KMS-11 (cell line): ENCODE results near the gene C1orf35.

Experiments
- H2AFZ ChIP-seq: fragments of 200-600 bp; sonication (generic); 2 replicates; pipeline ENCODE4 v1.6.1; 2016; ENCODE audit warnings: antibody characterized with exemption, mixed run types, low read depth
- H3K27ac ChIP-seq: fragments of 200-600 bp; sonication (generic); 2 replicates; pipeline ENCODE4 v1.6.1; 2016; ENCODE audit warnings: mild to moderate bottlenecking, mixed run types
- H3K27me3 ChIP-seq: fragments of 200-600 bp; sonication (generic); 2 replicates; pipeline ENCODE4 v1.6.1; 2017; ENCODE audit warnings: mild to moderate bottlenecking, low read depth, mixed run types, moderate library complexity; ENCODE audit not compliant: insufficient read depth
- H3K36me3 ChIP-seq: fragments of 200-600 bp; sonication (generic); 2 replicates; pipeline ENCODE4 v1.6.1; 2017; ENCODE audit warnings: mild to moderate bottlenecking, mixed run types; ENCODE audit not compliant: insufficient read depth
- H3K4me1 ChIP-seq: fragments of 200-600 bp; sonication (generic); 2 replicates; pipeline ENCODE4 v1.6.1; 2016; ENCODE audit warnings: mild to moderate bottlenecking, low read depth, mixed run types; ENCODE audit not compliant: poor library complexity, severe bottlenecking
- H3K4me2 ChIP-seq: fragments of 200-600 bp; sonication (generic); 2 replicates; pipeline ENCODE4 v1.7.0; 2016; ENCODE audit warnings: mild to moderate bottlenecking, mixed run types
- H3K4me3 ChIP-seq: fragments of 200-600 bp; sonication (generic); IDR thresholded peaks from 2 replicates; pipeline ENCODE4 v1.6.1; 2017; ENCODE audit warnings: low read depth, low read length, mixed read lengths; ENCODE audit not compliant: insufficient read depth
- H3K79me2 ChIP-seq: fragments of 200-600 bp; sonication (generic); 2 replicates; pipeline ENCODE4 v1.6.1; 2016; ENCODE audit warnings: low read depth, mixed run types; ENCODE audit not compliant: insufficient read depth
- H3K9ac ChIP-seq: fragments of 200-600 bp; sonication (generic); 2 replicates; pipeline ENCODE4 v1.6.1; 2016; ENCODE audit warnings: mild to moderate bottlenecking, mixed run types
- H4K20me1 ChIP-seq: fragments of 200-600 bp; sonication (generic); 2 replicates; pipeline ENCODE4 v1.6.1; 2016; ENCODE audit warnings: mild to moderate bottlenecking, mixed run types; ENCODE audit not compliant: insufficient read depth
- TF ChIP-seq, protein P1 (sequence below): fragments of 200-600 bp; sonication (generic); conservative IDR thresholded peaks from 2 replicates; pipeline ENCODE4 v1.6.1; 2017; ENCODE audit warnings: low read depth, mild to moderate bottlenecking, antibody characterized with exemption, low read length, moderate library complexity, mixed read lengths

The C1orf35 gene

DNA sequence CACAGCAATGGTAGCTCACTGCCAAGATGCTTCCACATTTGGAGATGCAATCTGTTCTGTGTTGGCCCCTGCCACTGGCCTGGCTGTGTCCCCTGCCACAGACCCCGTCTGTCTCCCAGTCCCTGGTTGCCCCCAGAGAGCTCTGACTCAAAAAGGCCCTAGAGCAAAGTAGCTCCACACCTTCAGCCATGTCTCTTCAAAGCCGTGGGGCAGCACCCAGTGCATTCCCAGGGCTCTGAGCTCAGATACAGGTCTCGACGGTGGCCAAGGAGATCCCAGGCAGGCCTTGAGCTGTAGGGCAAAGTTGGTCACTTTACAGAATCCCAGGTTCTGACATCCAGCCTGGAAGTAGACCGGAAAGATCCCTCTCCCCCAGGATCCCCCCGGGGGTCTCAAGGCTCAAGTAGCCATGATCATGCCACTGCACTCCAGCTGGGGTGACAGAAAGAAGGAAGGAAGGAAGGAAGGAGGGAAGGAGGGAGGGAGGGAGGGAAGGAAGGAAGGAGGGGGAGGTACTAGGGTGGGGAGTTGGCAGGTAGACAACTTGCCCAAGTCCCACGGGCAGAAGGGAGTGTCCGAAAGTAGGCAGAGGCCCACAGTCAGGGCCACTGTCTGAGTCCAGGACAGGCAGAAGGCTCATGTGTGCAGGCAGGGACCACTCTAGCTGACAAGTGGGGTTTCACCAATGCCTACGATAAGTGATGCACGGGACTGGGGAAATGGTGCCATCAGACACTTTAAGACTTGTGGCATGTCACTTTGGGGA, 25.4 kb downstream of the C1orf35 start:
- H3K27me3 ChIP-seq, result no peaks in the 10 kb centered on the region
- no peak overlapping the region for H2AFZ ChIP-seq
- H3K79me2 ChIP-seq, result peaks cover 41% of the 10 kb centered on the region
- no peak overlapping the region for H3K4me3 ChIP-seq
- H3K9ac ChIP-seq, result no peak overlapping the region
- H3K36me3 ChIP-seq, result no peaks in the 10 kb centered on the region
- TF ChIP-seq, protein P1, sequence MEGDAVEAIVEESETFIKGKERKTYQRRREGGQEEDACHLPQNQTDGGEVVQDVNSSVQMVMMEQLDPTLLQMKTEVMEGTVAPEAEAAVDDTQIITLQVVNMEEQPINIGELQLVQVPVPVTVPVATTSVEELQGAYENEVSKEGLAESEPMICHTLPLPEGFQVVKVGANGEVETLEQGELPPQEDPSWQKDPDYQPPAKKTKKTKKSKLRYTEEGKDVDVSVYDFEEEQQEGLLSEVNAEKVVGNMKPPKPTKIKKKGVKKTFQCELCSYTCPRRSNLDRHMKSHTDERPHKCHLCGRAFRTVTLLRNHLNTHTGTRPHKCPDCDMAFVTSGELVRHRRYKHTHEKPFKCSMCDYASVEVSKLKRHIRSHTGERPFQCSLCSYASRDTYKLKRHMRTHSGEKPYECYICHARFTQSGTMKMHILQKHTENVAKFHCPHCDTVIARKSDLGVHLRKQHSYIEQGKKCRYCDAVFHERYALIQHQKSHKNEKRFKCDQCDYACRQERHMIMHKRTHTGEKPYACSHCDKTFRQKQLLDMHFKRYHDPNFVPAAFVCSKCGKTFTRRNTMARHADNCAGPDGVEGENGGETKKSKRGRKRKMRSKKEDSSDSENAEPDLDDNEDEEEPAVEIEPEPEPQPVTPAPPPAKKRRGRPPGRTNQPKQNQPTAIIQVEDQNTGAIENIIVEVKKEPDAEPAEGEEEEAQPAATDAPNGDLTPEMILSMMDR, result no peak
- H3K4me2 ChIP-seq, result no peak overlapping the region
- no peak overlapping the region for H3K27ac ChIP-seq
- H3K4me1 ChIP-seq, result peaks cover 17% of the 10 kb centered on the region
- H4K20me1 ChIP-seq, result no peaks in the 10 kb centered on the region

DNA sequence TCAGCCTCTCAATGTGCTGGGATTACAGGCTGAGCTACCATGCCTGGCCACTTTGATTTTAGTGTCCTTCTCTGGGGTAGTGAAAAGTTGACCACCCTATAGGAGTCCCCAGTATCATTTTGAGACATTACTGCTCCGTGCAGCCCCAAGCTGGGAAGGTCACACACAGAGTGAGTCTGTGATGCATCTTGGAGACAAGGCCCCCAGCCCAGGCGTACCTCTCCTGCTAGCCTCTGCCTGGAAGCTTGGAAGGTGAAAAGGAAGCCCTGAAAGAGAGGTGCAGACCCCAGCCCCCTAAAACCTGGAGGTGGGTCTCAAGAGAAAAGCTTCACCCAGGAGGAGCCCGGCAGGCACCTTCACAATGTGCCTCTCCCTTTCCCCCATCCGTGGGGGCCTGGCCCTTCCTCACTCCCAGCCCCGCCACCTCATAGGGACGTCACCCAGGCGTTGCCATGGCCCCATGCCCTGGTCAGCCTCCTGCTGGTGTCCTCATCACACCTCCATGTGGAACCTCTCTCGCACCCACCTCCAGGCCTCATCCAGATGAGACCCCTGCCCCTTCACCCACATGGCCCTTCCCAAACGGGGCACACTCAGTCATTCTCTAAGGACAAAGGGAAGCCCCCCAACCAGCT, 26.2 kb downstream of the C1orf35 start:
- Histone ChIP-seq H3K27ac (no peak overlapping the region), H4K20me1 (no peaks in the 10 kb centered on the region), H3K9ac (no peak overlapping the region), H3K27me3 (no peaks in the 10 kb centered on the region), H3K79me2 (peaks cover 33% of the 10 kb centered on the region), H3K4me1 (peaks cover 24% of the 10 kb centered on the region), H2AFZ (no peak overlapping the region), H3K36me3 (no peaks in the 10 kb centered on the region), H3K4me2 (no peak overlapping the region), H3K4me3 (no peak overlapping the region)
- TF ChIP-seq, protein P1, result no peak

DNA sequence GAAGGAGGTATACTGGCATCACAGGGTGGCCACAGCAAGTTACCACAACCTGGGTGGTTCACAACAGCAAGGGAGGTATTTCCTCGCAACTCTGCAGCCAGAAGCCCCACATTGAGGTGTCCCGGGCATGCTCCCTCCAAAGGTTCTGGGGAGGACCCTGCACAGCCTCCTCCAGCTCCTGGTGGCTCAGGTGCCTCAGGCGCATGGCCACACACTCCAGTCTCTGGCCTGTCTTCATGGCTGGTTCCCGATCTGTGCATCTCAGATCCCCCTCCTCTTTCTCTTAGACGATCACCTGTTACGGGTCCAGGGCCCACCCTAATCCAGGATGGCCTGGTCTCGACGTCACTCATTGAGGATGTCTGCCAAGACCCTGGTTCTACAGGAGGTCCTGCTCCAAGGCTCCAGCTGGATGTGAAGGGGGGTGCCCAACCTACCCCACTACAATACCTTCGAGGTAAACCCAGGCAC, 27.3 kb downstream of the C1orf35 start:
- H2AFZ ChIP-seq, result no peak overlapping the region
- no peaks in the 10 kb centered on the region for H3K27me3 ChIP-seq
- H3K79me2 ChIP-seq, result peaks cover 22% of the 10 kb centered on the region
- no peaks in the 10 kb centered on the region for H3K36me3 ChIP-seq
- no peaks in the 10 kb centered on the region for H4K20me1 ChIP-seq
- peaks cover 21% of the 10 kb centered on the region for H3K4me1 ChIP-seq
- H3K27ac ChIP-seq, result no peak overlapping the region
- TF ChIP-seq, protein P1, result no peak
- no peak overlapping the region for H3K9ac ChIP-seq
- H3K4me2 ChIP-seq, result no peak overlapping the region
- no peak overlapping the region for H3K4me3 ChIP-seq

DNA sequence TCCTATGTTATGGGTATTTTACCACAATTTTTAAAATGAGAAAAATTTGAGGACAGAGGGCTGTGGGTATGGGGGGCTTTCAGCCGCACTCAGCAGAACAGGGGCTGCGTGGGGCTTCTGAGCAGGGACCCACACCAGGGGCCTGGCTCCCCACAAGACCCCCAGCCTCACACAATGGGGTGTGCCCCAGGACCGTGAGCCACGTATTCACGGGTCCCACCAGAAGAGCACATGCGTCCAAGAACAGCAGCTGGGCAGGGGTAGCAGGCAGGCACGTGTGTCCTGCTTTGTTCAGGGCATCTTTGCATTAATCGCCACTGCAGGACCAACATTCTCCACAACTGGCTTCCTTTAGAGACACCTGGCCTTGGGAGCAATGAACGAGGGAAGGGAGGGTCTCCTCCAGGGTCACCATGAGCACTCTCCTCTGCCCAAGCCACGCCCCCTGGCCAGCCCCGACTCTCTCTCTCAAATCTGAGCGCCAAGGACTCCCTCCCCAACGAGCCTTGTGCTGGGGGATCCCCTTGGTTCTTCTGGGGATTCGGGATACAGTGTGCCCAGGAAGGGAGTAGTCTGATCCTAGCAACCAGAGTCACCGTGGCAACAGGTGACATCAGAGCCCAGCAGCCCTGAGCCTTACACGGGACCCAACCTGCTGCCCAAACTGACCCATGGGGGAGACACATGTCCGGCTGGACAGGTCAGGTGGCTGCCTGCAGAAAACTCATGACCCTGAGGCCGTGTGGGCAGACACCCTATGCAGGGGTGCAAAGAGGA, 28.0 kb downstream of the C1orf35 start:
- Histone ChIP-seq H3K4me2 (no peak overlapping the region), H3K27me3 (no peaks in the 10 kb centered on the region), H2AFZ (no peak overlapping the region), H3K27ac (no peak overlapping the region), H3K9ac (no peak overlapping the region), H3K79me2 (peaks cover 15% of the 10 kb centered on the region), H4K20me1 (no peaks in the 10 kb centered on the region), H3K4me1 (peaks cover 14% of the 10 kb centered on the region), H3K36me3 (no peaks in the 10 kb centered on the region), H3K4me3 (no peak overlapping the region)
- TF ChIP-seq, protein P1, result no peak
